NCI-H2196 treated with DMSO at 0.1 percent for 48 hours (cell line): ENCODE results near the gene ALG12.
A peak's percentile ranks its signal among the peaks of the same experiment; 100 is the strongest.

Experiments
- DNase-seq: peaks from one replicate; lab custom pipeline; 2025; ENCODE audit not compliant: unreplicated experiment; lab: John Stamatoyannopoulos, UW

The ALG12 gene

DNA sequence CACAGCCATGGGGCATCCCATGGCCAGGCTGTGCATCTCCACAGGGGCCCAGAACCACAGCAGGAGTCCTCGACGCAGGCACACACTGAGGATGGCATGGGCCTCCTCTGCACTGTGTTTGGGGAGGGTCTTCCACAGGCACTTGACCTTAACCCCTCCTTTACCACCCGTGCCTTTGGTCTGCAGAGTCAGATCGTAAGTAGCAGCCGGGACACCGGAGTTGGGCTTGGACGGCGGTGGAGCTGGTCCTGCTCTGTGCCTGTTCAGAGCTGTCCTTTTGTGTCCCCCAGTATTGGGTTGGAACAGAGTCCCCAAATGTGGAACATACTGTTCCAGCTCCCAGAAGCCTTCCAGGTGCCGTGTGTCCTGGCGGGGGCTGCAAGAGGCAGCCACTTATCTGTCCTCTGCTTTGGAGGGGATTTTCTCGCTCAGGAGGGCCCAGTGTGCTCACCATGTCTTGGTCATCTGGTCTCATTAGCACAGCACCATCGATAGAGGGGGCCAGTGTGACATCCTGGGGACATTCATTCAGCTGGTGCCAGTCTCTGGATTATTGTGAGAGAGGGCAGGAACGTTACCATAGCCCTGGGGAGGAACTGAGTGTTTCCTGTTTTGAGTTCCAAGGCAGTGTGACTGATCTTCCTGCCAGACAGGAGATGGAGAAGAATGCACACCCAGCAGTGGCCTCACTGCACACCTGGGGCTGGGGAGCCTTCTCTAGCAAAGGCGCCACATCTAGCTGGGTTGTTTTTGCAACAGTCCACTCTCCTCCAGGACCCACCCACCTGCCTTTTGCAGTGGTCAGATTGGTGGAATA is 12.6 kb upstream of the ALG12 start:
- peak; percentile 38 for DNase-seq

DNA sequence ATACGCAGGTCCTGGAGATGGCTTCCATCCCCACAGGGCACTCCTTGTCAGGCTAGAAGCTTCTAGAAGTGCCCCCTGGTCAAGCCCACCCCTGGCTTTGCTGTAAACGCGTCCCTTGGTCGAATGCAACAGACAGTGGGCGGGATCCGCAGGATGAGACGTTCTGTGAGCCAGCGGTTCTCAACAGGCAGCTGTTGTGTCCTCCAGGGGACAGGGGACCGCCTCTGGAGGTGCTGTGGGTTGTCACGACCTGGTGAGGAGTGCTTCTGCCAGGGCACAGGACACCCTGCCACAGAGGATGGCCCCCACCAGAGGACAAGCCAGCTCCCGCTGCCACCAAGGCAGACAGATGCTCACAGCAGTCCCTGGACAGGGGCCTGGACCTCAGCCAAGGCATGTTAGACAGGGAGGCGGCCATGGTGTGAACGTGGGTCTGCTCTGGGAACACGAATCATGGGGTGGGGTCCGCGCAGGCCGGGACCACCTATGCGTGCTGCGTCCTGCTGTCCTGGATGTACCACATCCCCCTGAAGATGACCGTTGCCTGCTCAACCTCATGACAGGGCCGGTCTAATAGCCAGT is 11.8 kb upstream of the ALG12 start:
- no peak for DNase-seq

DNA sequence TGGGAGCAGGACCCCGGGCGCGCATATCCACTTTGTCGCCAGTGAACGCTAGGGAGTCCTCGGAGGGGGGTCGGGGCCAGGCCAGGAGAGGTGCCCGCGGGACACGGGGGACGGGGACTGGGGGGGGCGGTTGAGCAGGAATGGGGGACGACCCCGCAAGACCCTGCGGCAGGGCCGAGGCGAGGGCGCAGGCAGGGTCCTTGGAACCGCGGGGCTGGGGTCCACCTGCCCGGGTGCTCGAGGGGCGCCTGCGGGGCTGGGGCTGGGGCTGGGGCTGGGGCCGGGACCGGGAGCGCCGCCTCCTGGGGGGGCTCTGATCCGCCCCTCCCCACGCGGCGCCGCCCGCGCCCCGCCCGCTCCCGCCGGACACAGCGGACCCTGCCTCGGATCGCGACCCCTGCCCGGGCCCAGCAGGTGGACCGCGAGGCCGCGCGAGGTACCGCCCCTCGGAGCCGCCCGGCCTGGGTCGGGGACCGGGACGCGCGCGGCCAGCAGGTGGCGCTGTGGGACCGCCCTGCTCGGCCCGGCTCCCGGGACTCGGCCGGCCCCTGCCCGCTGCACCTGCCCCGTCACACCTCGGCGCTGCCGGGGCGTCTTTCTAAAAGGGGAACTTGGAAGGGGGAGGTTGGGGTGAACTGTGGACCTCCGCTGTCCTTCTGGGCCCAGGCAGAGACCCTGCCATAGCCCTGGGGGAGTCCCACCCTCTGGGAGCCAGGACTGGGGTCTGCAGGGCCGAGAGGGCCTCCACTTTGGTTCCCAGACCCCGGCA is 11.2 kb upstream of the ALG12 start:
- DNase-seq = no peak

DNA sequence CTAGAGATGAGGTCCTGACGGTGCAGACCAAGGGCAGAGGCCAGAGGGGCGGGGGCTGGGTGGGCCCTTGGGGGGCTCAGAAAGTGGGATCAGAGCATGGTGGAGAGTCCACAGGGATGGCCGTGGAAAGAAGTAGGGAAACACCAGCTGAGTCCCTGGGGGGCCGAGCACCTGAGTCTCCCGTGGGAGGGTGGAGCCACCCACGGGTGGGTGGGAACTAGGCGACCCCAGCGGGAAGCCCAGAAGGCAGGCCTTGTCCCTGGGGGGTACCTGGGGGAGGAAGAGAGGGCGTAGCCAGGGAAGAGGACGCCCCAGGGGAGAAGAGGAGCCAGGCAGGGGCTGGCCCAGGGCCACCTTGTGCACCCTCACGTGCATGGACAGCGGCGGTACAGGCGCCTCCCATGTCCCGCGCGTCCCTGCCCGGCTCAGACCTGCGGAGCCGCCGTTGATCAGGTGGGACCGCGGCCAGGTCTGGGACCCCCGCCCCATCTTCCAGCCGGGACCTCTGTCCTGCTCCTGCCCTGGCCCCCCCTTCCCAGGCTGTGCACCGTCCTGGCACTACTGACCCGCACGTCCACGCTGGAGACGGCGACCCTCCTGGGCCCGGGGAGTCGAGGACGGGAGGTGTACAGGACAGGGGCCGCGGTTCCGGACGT is 10.4 kb upstream of the ALG12 start:
- DNase-seq = no peak

DNA sequence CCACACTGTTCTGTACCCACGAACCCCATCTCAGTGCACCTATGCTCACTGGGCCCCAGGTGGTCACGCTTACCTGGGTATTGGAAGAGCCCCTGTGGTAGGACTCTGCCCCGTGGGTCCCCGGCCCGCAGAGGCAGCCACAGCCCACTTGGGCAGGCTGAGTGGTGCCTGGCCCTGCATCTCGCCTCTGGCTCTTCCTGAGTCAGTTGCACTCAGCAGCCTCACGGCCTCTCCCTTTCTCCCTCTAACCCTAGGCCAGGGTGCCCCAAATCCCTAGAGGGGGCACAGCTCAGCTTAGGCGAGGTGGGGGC is 9.9 kb upstream of the ALG12 start:
- DNase-seq = no peak

DNA sequence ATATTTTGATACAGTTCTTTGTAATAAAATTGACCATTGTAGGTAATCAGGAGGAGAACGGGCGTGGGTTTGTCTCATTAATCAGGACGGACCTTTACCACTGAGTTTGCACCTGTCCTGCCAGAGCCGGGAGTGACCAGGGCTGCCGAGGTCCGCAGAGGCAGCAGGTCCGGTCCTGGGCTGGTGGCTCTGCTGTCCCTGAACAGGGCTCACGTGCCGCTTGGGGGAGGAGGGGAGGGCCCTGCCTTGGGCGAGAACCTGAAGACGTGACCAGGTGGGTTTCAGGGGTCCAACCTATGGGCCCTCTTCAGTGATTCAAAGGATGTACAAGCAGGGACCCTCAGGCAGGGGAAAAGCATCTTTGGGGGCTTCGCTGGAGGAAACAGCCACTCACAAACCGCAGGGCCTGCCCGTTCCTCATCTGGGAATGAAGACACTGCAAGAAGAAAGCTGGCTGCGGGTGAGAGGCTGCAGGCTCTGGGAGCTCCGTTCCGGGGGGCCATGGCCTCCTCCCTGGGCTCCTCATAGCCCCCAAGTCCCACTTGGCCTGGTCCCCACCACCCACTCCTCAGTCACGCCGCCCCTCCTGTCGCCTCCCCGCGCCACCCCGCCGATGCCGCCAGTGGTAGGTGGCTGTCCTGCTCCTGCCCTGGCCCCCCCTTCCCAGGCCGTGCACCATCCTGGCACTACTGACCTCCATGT is 9.4 kb upstream of the ALG12 start:
- DNase-seq = no peak

DNA sequence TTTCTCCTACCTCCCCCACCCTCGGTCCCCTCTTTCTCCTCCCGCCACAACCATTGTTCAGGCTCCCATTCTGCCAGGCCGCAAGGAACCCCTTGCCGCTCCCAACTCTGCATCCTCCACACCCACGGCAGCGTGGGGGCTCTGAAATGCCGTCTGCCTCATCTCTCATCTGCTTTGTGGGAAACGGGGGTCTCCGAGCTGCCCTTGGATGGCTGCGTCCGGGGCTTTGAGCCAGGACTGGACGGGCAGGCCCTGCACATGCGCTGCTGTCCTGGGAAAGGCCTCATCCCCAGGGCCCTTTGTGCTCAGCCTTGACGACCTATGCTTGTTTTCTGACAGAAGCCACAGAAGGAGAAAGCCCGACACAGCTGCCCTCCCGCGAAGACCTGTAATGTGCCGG is 8.7 kb upstream of the ALG12 start:
- DNase-seq = no peak

DNA sequence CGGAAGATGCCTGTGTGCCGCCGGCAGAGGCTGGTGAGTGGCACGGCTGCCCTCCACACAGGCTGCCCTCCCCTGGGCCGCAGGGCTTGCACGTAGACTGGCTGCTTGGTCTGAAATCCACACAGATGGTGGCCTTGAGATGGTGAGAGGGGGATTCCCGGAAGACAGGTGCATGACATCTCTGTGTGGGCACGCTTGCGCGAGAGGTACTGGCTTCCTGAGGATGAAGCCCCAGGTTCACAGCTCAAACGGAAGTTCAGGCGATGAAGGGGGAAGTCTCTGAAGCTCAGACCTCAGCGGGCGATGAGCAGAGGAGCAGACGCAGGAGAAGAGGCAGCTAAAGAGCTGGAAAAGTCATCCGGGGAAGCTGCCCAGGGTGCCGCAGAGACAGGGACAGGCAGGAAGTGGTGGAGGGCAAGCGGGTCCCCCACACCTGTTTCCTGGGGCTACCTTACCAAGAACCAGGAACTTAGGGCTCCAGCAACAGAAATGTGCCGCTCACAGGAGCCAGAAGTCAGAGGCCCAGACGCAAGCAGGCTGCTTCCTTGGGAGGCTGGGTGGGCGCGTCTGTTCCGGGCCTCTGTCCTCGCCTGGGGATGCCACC is 7.4 kb upstream of the ALG12 start:
- no peak for DNase-seq

DNA sequence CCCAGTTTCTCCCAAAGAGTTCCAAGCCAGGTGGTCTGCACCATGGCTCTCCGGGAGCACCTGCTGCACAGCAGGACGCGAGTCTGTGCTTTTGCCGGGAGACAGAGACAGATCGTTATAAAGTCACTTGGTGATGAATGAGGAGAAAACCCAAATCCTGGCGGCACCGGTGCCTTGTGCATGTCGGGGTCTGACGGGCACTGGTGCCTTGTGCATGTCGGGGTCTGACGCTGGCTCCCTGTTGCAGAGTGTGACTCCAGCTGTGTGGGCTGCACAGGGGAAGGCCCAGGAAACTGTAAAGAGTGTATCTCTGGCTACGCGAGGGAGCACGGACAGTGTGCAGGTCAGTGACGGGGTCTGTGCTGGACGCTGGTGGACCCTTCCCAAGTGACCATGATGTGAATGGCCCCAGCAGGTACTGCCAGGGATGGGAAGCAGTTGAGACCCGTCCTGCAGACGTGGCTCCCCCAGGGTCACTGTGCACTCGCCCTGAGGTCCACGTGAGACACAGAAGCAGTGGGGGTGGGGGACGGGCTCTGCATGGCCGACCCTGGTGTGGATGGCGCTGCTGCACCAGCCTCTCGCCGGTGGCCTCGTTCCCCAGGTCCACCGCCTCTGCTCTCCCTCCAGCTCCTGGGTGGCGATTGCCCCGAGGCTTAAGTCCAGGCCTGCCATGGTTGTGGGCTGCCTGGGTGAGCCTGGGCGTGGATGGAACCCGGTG is 6.0 kb upstream of the ALG12 start:
- DNase-seq = no peak

DNA sequence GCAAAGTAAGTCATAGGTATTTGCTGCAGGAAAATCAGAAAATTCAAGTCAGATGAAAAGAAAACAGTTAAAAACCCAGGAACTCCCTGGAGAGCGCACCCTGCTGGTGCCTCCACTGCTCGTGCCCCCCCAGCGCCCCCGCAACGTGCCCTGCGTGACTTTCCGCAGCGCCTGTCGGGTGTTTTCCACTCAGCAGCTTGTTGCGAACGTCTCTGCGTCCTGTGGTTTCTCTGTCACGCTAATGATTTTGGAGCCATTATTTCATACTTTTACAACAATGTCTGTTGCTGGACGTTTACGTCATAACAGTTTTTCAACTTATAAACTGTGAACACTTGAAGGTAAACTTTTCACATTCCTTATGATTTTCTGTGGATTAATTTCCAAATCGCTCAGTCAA is 5.2 kb upstream of the ALG12 start:
- DNase-seq = no peak

DNA sequence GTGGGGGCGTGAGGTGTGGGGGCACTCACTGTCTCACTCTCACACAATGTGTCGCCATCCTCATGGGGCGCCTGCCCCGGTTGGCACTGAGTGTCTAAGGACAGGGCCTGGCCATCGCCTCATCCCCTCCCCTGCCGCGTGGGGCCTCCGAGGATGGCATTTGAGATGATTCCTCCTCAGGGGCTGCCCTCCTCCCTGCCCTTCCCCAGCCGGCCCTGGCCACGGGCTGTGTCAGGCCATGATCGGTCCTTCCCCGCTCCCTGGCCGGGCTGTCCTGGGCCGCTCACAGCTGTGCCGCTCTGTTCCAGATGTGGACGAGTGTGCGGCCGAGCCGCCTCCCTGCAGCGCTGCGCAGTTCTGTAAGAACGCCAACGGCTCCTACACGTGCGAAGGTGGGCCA is 4.7 kb upstream of the ALG12 start:
- DNase-seq = no peak

DNA sequence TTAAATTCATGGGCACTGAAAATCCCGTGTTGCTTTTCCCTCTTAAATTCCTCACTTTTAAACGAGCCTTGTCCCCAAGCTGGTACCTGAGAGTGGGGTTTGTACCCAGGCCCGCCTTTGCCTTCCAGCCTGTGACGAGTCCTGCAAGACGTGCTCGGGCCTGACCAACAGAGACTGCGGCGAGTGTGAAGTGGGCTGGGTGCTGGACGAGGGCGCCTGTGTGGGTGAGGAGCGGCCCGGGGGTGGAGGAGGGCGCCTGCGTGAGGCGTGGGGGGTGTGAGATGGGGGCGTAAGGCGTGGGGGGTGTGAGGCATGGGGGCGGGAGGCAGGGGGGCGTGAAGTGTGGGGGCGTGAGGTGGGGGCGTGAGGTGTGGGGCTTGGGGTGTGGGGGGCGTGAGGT is 4.2 kb upstream of the ALG12 start:
- no peak for DNase-seq

DNA sequence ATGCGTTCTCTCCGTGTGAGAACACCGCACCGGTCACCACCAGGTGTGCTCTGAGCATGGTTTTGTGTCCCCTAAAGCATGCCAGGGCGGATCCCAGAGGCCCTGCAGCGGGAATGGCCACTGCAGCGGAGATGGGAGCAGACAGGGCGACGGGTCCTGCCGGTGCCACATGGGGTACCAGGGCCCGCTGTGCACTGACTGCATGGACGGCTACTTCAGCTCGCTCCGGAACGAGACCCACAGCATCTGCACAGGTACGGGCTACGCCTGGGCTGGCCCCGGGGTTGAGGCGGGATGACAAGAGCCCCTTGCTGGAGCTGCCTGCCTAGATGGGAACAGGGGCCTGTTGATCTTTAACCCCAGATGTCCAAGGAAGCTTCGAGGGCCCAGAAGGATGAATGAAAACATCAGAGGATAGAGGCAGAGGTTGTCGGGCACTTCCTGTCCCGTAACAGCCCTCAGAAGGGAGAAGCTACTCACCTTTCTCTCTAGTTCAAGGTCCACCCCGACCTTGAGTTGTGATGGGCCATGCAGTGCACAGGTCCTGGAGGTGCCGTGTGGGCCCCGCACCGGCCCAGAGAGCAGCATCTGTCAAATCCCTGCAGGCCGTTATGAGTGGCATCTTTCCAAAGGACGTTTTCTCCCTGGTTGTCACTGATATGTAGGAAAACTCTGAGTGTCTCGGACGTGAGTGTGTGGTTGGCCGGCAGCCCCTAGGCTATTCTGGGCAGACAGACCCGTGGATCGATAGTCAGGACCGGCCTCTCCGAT is 3.5 kb upstream of the ALG12 start:
- no peak for DNase-seq

DNA sequence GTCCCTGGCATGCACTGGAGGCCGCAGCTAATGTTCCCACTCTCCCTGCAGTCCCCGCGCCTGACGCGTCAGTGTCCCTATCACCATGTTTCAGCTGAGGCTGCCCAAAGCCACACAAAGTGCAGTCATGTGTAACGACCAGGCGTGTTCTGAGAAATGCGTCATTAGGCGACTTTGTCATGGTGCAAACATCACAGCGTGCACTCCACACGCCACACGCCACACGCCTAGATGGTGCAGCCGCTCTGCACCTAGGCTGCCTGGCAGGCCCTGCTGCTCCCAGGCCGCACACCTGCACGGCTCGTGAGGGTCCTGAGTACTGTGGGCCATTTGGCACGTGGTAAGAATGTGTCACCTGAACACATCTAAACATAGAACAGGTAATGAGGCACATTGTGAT is 2.6 kb upstream of the ALG12 start:
- no peak for DNase-seq

DNA sequence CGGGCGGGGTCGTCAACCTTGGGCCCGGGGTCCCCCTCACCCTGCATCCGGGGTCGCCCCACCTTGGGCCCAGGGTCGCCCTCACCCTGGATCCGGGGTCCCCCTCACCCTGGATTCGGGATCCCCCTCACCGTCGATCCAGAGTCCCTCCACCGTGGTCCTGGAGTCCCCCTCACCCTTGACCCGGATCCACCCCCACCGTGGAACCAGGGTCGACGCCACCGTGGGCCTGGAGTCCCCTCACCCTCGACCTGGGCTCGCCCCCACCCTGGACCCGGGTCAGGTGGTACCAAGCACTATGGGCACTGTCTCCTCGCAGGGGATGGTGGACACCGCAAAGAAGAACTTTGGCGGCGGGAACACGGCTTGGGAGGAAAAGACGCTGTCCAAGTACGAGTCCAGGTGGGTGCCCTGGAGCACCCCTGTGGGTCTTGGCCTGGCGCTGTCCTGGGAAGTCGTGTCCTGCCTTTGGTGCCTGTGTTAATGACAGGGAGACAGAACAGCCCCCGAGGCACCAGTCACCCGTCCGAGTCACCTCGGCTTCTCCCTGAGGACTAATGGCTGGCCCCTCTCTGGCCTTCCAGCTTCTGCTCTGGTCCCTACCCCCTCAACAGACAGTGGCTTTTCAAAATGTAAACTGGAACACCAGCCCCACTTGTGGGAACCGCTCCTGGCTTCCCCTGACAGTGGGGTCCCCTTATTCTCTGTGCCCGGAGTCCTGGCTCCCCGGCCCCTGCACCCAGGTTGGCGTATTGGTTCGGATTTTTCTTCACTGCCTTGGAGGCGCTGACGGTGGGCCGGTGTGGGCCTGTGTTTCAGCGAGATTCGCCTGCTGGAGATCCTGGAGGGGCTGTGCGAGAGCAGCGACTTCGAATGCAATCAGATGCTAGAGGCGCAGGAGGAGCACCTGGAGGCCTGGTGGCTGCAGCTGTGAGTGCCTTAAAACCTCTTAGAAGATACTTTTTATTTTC is 958 bp upstream of the ALG12 start:
- DNase-seq = no peak

DNA sequence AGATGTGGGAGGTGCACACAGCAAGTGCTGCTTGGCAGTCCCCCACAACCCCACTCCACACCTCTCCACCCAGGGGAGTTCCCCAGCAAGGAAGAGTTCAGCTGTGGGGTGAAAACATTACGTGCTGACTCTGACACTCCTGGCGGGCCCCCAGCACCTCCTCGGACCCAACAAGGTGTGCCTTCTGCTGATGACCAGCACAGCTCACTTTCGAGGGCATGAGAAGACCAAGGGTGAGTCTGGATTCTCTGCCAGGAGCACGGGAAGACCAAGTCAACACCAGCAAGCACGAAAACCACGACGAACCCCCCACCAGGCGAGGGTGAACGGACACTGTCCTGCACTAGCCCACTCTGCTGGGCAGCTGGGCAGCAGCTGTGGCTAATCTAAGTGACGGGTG is 1.4 kb downstream of the ALG12 start:
- DNase-seq = no peak

DNA sequence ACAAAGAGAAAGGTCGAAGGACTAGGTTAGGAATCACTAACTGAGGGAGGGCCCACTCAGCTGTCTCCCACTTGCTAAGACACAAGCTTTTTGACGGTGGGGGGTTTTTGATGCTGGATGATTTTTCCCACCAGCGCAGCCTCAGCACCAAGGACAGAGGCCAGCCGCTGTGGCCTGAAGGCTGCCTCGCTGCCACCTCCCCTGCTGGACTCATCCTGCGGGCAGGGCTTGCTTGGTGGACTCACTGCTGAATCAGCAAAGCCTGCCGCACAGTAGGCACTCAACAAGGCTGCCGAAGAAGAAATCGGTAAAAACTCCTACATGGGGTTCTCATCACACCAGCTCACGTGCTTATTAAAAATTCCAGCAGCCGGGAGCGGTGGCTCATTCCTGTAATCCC is 2.6 kb downstream of the ALG12 start:
- DNase-seq = no peak

DNA sequence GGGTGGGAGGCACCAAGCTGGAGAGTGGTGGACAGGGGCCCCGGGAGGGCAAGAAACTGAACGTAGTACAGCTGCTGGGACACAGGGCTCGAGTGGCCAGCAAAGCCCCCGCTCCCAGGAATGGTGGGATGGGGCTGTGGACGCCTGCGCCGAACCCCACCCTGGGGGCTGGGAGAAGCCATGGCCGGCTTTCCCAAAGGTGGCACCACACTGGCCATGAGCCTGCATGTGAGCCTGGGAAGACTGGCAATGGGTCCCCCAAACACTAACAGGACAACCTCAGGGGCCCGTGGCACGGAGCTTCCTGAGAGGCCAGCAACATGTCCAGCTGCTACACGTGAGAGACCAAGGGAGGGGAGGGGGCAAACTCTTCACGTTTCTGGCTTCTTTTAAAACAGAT is 4.0 kb downstream of the ALG12 start:
- no peak for DNase-seq
